H9 (cell line): ENCODE measurements around the gene CARS1. TPM values are rescaled to one million over a fixed set of nuclear protein-coding genes. Genes with fewer than 3 reads are reported as not detected.

ENCODE experiments used
- DNase-seq: peaks from one replicate; pipeline ENCODE4 v3.0.0-alpha.2; 2017
- H2AFZ ChIP-seq: one replicate; pipeline ENCODE4 v1.6.1; 2013; ENCODE audit warnings: mild to moderate bottlenecking, low read length, control low read depth, moderate library complexity
- H2AK5ac ChIP-seq: 2 replicates; pipeline ENCODE4 v1.6.1; 2013; ENCODE audit warnings: low read length, control low read depth, mixed read lengths; ENCODE audit not compliant: insufficient read length
- H2BK120ac ChIP-seq: one replicate; pipeline ENCODE4 v1.6.1; 2013; ENCODE audit warnings: low read depth, mild to moderate bottlenecking, low read length, control low read depth, inconsistent platforms; ENCODE audit not compliant: poor library complexity, severe bottlenecking
- H2BK12ac ChIP-seq: 2 replicates; pipeline ENCODE4 v1.6.1; 2013; ENCODE audit warnings: low read length, control low read depth, mixed read lengths, low read depth; ENCODE audit not compliant: insufficient read length
- H2BK15ac ChIP-seq: 2 replicates; pipeline ENCODE4 v1.6.1; 2013; ENCODE audit warnings: low read depth, low read length, control low read depth
- H2BK20ac ChIP-seq: one replicate; pipeline ENCODE4 v1.6.1; 2013; ENCODE audit warnings: low read depth, mild to moderate bottlenecking, low read length, control low read depth, inconsistent platforms; ENCODE audit not compliant: poor library complexity, severe bottlenecking
- H2BK5ac ChIP-seq: 2 replicates; pipeline ENCODE4 v1.6.1; 2013; ENCODE audit warnings: low read length, control low read depth, mixed read lengths; ENCODE audit not compliant: insufficient read length
- H3K14ac ChIP-seq: 2 replicates; pipeline ENCODE4 v1.6.1; 2013; ENCODE audit warnings: low read length, control low read depth; ENCODE audit not compliant: insufficient read depth
- H3K18ac ChIP-seq: 2 replicates; pipeline ENCODE4 v1.6.1; 2013; ENCODE audit warnings: low read depth, mild to moderate bottlenecking, mixed read lengths, low read length, control low read depth; ENCODE audit not compliant: insufficient read length
- H3K23ac ChIP-seq: 2 replicates; pipeline ENCODE4 v1.6.1; 2013; ENCODE audit warnings: low read length, control low read depth, mixed read lengths, low read depth; ENCODE audit not compliant: insufficient read length
- H3K23me2 ChIP-seq: 2 replicates; pipeline ENCODE4 v1.6.1; 2013; ENCODE audit warnings: low read depth, mild to moderate bottlenecking, mixed read lengths, low read length, control low read depth; ENCODE audit not compliant: insufficient read length, poor library complexity, severe bottlenecking
- H3K27ac ChIP-seq: 2 replicates; pipeline ENCODE4 v1.5.1; 2013; ENCODE audit warnings: low read length, control low read depth, mixed read lengths, low read depth; ENCODE audit not compliant: insufficient read length
- H3K27me3 ChIP-seq: 2 replicates; pipeline ENCODE4 v1.6.1; 2013; ENCODE audit warnings: low read length, control low read depth, inconsistent platforms; ENCODE audit not compliant: insufficient read depth
- H3K4ac ChIP-seq: 2 replicates; pipeline ENCODE4 v1.6.1; 2013; ENCODE audit warnings: low read depth, mild to moderate bottlenecking, control low read depth, inconsistent platforms, low read length, moderate library complexity
- H3K4me1 ChIP-seq: 2 replicates; pipeline ENCODE4 v1.6.1; 2013; ENCODE audit warnings: low read length, control low read depth, inconsistent platforms; ENCODE audit not compliant: insufficient read depth
- H3K4me2 ChIP-seq: 2 replicates; pipeline ENCODE4 v1.6.1; 2013; ENCODE audit warnings: low read length, control low read depth, mixed read lengths; ENCODE audit not compliant: insufficient read length, insufficient read depth
- H3K56ac ChIP-seq: 2 replicates; pipeline ENCODE4 v1.6.1; 2013; ENCODE audit warnings: low read depth, mild to moderate bottlenecking, mixed read lengths, low read length, control low read depth; ENCODE audit not compliant: insufficient read length
- H3K79me1 ChIP-seq: 2 replicates; pipeline ENCODE4 v1.6.1; 2013; ENCODE audit warnings: low read depth, mild to moderate bottlenecking, moderate library complexity, low read length, control low read depth, inconsistent platforms; ENCODE audit not compliant: insufficient read depth, poor library complexity, severe bottlenecking
- H3K79me2 ChIP-seq: 2 replicates; pipeline ENCODE4 v1.6.1; 2013; ENCODE audit warnings: low read length, control low read depth, inconsistent platforms; ENCODE audit not compliant: insufficient read depth
- H3K9ac ChIP-seq: 2 replicates; pipeline ENCODE4 v1.6.1; 2013; ENCODE audit warnings: low read length, control low read depth, mixed read lengths; ENCODE audit not compliant: insufficient read length; ENCODE audit errors: extremely low read depth
- H3K9me3 ChIP-seq: one replicate; pipeline ENCODE4 v1.6.1; 2013; ENCODE audit warnings: low read depth, low read length, inconsistent platforms; ENCODE audit not compliant: control insufficient read depth
- H3T11ph ChIP-seq: one replicate; pipeline ENCODE4 v1.6.1; 2013; ENCODE audit warnings: mild to moderate bottlenecking, low read length, control low read depth, inconsistent platforms
- H4K20me1 ChIP-seq: one replicate; pipeline ENCODE4 v1.6.1; 2013; ENCODE audit not compliant: control insufficient read depth, insufficient read length, insufficient read depth
- H4K5ac ChIP-seq: 2 replicates; pipeline ENCODE4 v1.6.1; 2013; ENCODE audit warnings: low read depth, mild to moderate bottlenecking, mixed read lengths, low read length, control low read depth; ENCODE audit not compliant: insufficient read length
- H4K8ac ChIP-seq: replicated peaks from 2 replicates; pipeline ENCODE4 v1.6.1; 2013; ENCODE audit warnings: low read length, control low read depth, mixed read lengths, low read depth; ENCODE audit not compliant: insufficient read length
- H4K91ac ChIP-seq: 2 replicates; pipeline ENCODE4 v1.6.1; 2013; ENCODE audit warnings: low read depth, mild to moderate bottlenecking, moderate library complexity, mixed read lengths, low read length, control low read depth; ENCODE audit not compliant: insufficient read length
- H3K27ac Mint-ChIP-seq, 3 experiments: 2 replicates in 2 of 3; 3 replicates in 1 of 3; pipeline ENCODE4 v1.8.0; 2020 to 2021; ENCODE audit warnings: mixed read lengths in 3 of 3, mild to moderate bottlenecking in 1 of 3, moderate library complexity in 1 of 3
- H3K27me3 Mint-ChIP-seq: 2 replicates; pipeline ENCODE4 v1.8.0; 2021; ENCODE audit warnings: low read depth, mild to moderate bottlenecking, moderate library complexity, mixed read lengths
- H3K36me3 Mint-ChIP-seq, 3 experiments: 2 replicates in 2 of 3; 3 replicates in 1 of 3; pipeline ENCODE4 v1.8.0; 2020 to 2021; ENCODE audit warnings: low read depth in 3 of 3, mixed read lengths in 3 of 3; ENCODE audit not compliant: insufficient read depth in 1 of 3
- H3K4me1 Mint-ChIP-seq, 2 experiments: 2 replicates each; pipeline ENCODE4 v1.8.0; 2020; ENCODE audit warnings: mixed read lengths in 2 of 2
- H3K4me3 Mint-ChIP-seq, 2 experiments: 2 replicates in 1 of 2; 3 replicates in 1 of 2; pipeline ENCODE4 v1.8.0; 2020 to 2021; ENCODE audit warnings: mild to moderate bottlenecking in 2 of 2, mixed read lengths in 2 of 2, moderate library complexity in 1 of 2
- H3K9me3 Mint-ChIP-seq, 2 experiments: 2 replicates in 1 of 2; 3 replicates in 1 of 2; pipeline ENCODE4 v1.8.0; 2020; ENCODE audit warnings: mild to moderate bottlenecking in 2 of 2, mixed read lengths in 2 of 2, moderate library complexity in 1 of 2
- WGBS: extraction: QIAGEN DNeasy Blood & Tissue Kit; methylation state at CpG from one replicate; pipeline ENCODE4 v1.1.7; 2013; ENCODE audit warnings: missing lambda C conversion rate, low lambda C conversion rate, mixed read lengths; ENCODE audit not compliant: insufficient read length; ENCODE audit errors: extremely low coverage; 5-methylcytosine and 5-hydroxymethylcytosine counted together
- total RNA-seq: library from RNA; stranded (reverse); gene quantifications from 2 replicates; pipeline ENCODE4 v1.2.1, GENCODE V29; 2021
- TF ChIP-seq, protein P1 (sequence below): fragments of 200-600 bp; sonication (generic); conservative IDR thresholded peaks from 3 replicates; pipeline ENCODE4 v1.8.0; 2021; ENCODE audit warnings: antibody characterized with exemption, mild to moderate bottlenecking

CARS1 gene
- total RNA-seq, 1 experiment from 2014 or later: 92.3 TPM

DNA sequence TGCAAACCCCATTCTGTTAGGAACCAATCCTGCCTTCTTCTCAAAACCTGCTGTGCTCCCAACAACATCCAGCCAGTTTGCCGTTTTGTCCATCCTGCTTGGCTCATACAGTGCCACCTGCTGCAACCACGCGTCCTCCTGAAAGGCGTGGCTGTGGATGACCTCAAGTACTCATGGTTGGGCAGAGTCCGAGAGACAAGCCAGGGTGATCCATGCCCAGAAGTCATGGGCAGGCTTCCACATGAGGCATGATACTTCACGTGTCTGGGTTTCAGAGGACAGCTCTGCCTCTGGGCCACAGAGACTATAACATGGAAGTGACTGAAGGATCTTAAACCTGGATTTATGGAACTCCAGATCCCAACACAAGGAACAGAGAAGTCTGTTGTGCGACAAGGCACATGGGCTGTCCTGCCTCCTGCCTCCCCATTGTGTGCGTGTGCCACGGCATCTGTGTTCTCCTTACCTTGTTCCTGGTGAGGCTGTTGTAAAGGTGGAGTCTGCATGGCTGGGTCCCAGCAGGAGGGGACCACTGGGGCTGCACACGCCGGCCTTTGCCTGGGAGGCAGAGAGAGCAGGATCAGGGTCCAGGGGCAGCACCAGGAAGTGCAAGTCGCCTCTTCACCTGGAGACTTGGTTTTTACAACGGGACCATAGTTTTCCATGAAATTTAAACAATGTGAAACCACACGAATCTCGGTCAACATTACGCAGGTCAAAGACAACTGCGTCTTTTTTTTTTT lies 15.4 kb downstream of the CARS1 start:
- H3K27ac ChIP-seq: no peak overlapping the region
- peak overlapping the region in 2 of 3 experiments; percentile 3 to 85; a peak in 2 of 7 replicates for H3K27ac Mint-ChIP-seq

More for the DNA sequence above, 15.4 kb downstream of the CARS1 start:
- H4K5ac ChIP-seq: no peak overlapping the region
- H2BK5ac ChIP-seq: no peak overlapping the region
- no peaks in the 10 kb centered on the region for H4K20me1 ChIP-seq
- peaks cover 5% of the 10 kb centered on the region for H3K79me1 ChIP-seq
- Mint-ChIP-seq H3K27me3 (no peaks in the 10 kb centered on the region), H3K36me3 (peaks cover 29 to 79% (median 75%) of the 10 kb centered on the region in 3 experiments), H3K4me1 (peaks cover 7 to 16% of the 10 kb centered on the region in 2 experiments), H3K4me3 (no peak overlapping the region), H3K9me3 (no peaks in the 10 kb centered on the region)
- no peak overlapping the region for H3K18ac ChIP-seq
- DNase-seq: no peak
- WGBS: no CpG with 5 or more reads among the region's 17 CpGs
- no peak overlapping the region; the same call in 1 of the 2 replicates for H3K14ac ChIP-seq
- no peak overlapping the region for H4K91ac ChIP-seq
- TF ChIP-seq, protein P1, sequence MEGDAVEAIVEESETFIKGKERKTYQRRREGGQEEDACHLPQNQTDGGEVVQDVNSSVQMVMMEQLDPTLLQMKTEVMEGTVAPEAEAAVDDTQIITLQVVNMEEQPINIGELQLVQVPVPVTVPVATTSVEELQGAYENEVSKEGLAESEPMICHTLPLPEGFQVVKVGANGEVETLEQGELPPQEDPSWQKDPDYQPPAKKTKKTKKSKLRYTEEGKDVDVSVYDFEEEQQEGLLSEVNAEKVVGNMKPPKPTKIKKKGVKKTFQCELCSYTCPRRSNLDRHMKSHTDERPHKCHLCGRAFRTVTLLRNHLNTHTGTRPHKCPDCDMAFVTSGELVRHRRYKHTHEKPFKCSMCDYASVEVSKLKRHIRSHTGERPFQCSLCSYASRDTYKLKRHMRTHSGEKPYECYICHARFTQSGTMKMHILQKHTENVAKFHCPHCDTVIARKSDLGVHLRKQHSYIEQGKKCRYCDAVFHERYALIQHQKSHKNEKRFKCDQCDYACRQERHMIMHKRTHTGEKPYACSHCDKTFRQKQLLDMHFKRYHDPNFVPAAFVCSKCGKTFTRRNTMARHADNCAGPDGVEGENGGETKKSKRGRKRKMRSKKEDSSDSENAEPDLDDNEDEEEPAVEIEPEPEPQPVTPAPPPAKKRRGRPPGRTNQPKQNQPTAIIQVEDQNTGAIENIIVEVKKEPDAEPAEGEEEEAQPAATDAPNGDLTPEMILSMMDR: no peak
- H3T11ph ChIP-seq: no peak overlapping the region
- no peak overlapping the region for H3K4ac ChIP-seq
- H3K9ac ChIP-seq: peak overlapping the region; percentile 8
- no peaks in the 10 kb centered on the region for H3K27me3 ChIP-seq
- no peaks in the 10 kb centered on the region for H3K9me3 ChIP-seq
- no peak overlapping the region for H3K23ac ChIP-seq
- H2AFZ ChIP-seq: no peak overlapping the region
- no peak overlapping the region for H3K56ac ChIP-seq
- H3K79me2 ChIP-seq: no peaks in the 10 kb centered on the region; the same call in 1 of the 2 replicates
- no peak overlapping the region for H4K8ac ChIP-seq
- no peak overlapping the region for H3K4me2 ChIP-seq
- no peak overlapping the region for H2BK12ac ChIP-seq
- no peak overlapping the region for H2BK120ac ChIP-seq
- no peak overlapping the region for H2BK20ac ChIP-seq
- no peaks in the 10 kb centered on the region for H3K4me1 ChIP-seq
- no peaks in the 10 kb centered on the region for H3K23me2 ChIP-seq
- H2BK15ac ChIP-seq: no peak overlapping the region
- H2AK5ac ChIP-seq: no peak overlapping the region
